Activated CD8-positive, alpha-beta memory T cell treated with anti-CD3 and anti-CD28 coated beads for 24 hours (primary cell): Measurements from ENCODE around the gene MORN1.

Experiments
- DNase-seq: peaks from one replicate; pipeline ENCODE4 v3.0.0-alpha.2; 2020

The MORN1 gene

GRCh38 chr1:2287649-2288048, 103.7 kb downstream of the MORN1 start:
- no peak for DNase-seq

DNA sequence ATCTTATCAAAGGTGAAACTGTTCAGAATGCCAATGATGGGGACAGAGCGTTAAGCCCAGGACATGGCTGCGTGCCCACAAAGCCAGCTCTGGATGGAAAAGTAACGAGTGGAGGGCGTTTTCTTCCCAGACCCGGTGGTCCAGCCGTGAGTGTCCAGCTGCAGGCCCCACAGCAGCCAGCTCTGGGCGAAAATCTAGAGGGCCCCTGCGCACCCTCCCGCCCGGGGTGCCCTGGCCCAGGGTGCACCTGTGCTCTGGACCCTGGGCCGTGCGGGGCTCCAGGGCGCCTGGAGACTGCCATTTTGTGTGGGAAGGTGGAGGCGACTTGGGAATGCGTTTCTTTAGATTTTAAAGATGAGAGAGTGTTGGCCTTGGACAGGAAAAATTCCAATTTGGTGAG, 104.4 kb downstream of the MORN1 start:
- no peak for DNase-seq

GRCh38 chr1:2284932-2285331, 106.4 kb downstream of the MORN1 start:
- no peak for DNase-seq

DNA sequence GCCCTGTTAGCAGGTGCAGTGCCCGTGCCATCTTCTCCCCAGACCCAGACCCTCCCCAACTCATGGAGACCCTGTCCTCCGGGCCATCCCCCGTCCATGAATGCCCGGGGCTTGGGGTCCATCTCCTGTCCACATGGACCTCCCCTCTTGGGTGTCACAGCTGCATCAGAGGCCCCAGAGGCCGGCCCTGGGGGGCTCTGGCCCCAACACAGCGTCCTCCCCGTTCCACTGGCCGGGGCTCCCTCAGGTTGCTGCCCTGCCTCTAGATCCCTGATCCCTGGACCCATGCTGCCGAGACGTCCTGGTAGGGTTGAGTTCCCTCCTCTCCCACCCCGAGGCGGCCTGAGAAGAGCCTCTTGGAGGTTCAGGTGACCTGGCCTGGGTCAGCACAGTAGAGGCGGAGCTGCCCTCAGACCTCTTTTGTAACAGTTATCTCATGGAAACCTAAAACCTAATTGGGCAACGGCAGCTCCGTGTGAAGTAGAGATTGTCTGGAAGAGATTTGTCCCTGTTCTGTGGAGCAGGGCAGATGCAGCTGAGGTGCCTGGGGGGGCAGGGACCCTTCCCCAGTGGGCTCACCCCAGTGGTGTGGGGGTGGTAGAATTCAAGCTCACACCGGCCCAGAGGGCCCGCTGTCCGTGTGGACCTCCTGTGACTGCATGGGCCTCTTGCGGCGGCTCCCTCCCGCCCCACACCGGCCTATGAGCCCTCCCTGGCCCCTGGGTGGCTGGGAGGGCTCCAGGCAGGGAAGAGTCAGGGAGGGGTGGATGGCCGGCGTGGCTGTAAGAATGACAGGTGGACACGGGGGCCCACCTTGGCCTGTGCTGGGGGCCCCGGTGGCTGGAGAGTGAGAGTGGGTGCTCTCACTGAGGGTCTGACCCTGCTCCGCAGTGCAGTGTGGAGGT, 107.1 kb downstream of the MORN1 start:
- DNase-seq, result no peak

GRCh38 chr1:2283371-2283990, 107.9 kb downstream of the MORN1 start:
- no peak for DNase-seq

DNA sequence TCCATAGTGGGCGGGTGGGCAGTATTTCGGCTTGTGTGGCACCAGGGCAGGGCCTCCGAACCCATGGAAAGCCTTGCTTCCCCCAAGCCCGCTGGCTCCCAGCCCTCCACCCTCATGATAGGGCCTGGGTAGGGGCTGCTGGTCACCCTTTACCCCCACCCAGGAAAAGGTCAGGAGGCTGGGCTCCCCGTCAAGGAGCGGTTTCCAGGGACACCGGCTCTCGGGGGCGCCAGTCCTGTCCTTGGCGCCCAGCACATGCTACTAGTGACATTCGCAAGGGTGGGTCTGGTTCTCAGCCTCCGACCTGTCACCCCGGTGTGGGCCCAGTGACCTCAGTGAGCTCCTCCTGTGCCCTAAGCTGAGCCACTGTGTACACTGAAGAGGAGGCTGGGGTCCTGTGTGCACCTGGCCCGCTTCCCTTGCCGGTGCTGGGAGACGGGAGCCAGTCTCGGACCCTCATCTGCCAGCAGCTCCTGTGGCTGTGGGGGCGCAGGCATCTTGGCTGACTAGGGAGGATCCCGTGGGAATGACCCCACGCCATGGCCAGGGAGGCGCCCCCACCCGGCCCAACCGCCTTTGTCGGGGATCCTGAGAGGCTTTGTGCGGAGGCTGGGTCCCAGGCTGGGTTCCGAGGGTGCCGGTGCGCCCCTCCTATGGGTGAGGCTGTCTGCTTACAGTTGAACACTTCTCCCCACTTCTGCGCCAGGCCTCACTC, 108.6 kb downstream of the MORN1 start:
- DNase-seq, result no peak

DNA sequence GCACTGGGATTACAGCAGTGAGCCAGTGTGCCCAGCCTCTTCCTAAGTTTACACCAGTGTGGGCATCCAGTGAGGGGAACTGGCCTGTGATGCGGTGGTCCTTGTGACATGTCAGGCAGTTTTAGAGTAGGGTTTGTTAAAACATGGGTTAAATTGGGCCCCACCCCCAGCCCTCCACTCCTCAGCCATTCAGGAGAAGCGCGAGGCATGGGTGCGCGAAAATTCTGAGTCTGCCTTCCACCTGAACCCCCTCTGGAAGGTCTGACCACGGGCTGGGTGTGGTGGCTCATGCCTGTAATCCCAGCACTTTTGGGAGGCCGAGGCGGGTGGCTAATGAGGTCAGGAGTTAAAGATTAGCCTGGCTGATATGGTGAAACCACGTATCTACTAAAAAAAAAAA, 111.5 kb downstream of the MORN1 start:
- no peak for DNase-seq

GRCh38 chr1:2279210-2279639, 112.1 kb downstream of the MORN1 start:
- no peak for DNase-seq

GRCh38 chr1:2278591-2279209, 112.7 kb downstream of the MORN1 start:
- no peak for DNase-seq

GRCh38 chr1:2277741-2278488, 113.4 kb downstream of the MORN1 start:
- no peak for DNase-seq

- DNase-seq, result no peak
These were observed 114.4 kb downstream of the MORN1 start for GRCh38 chr1:2276803-2277580.

DNA sequence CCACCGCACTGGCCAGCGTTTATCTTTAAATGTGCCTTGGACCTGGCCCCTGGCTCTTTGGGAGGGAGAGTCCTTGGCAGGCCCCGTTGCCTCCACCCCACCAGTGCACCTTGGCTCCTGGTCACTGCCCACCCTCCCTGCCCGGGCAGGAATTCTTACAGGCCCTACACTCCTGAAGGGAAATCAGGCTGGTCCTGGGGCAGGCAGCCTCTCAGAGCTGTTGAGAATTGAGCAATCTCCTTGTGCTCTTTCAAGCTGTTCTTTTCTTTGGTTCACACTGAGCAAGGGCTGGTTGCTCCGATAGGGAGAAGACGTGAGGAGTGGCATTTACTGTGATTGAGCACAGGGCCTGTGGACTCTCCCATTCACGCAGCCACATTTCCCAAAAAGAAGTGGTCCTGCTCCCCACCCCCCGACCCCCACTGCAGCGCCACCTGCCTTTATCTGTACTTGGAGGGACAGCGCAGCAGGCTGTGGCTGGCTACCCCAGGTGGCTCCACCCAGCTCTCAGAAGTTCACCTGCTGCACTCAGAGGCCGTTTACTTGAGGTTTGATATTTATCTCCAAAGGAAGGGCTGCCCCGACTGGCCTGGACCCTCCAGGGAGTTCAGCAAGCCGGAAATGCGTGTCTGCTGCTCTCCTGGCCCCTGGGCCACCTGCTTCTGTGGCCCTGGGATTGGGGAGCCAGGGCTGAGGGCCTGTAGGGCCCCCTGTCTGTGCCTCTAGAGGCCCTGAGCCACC, 115.4 kb downstream of the MORN1 start:
- no peak for DNase-seq

GRCh38 chr1:2274929-2275475, 116.4 kb downstream of the MORN1 start:
- DNase-seq, result no peak

- no peak for DNase-seq
These were observed 117.0 kb downstream of the MORN1 start for GRCh38 chr1:2274231-2274928.

- no peak for DNase-seq
These were observed 117.8 kb downstream of the MORN1 start for GRCh38 chr1:2273401-2274090.

GRCh38 chr1:2272686-2273400, 118.5 kb downstream of the MORN1 start:
- DNase-seq, result no peak

GRCh38 chr1:2271841-2272655, 119.3 kb downstream of the MORN1 start:
- no peak for DNase-seq
